Erythroblast (primary cell): ENCODE measurements around the gene AGBL4.

ENCODE experiments used
- GATA1 ChIP-seq: IDR thresholded peaks from 2 replicates; pipeline ENCODE4 v1.6.1; 2011; ENCODE audit warnings: low read depth, mild to moderate bottlenecking, control low read depth, low read length, moderate library complexity
- POLR2A ChIP-seq: IDR thresholded peaks from 2 replicates; pipeline ENCODE4 v1.6.1; 2011; ENCODE audit warnings: mild to moderate bottlenecking, low read length

GRCh38 chr1:48785869-48786268, 1237.9 kb downstream of the AGBL4 start:
- TF ChIP-seq POLR2A, result no peak
- no peak for TF ChIP-seq GATA1
